Loucy (cell line): ENCODE data around the gene RDH8.

ENCODE experiments used
- EZH2phosphoT487 ChIP-seq: fragments of 200-600 bp; IDR thresholded peaks from 2 replicates; pipeline ENCODE4 v1.6.1; 2018; ENCODE audit warnings: antibody characterized with exemption, mild to moderate bottlenecking, moderate library complexity, borderline replicate concordance
- TF ChIP-seq, protein P1 (sequence below): fragments of 200-600 bp; sonication (generic); conservative IDR thresholded peaks from 2 replicates; pipeline ENCODE4 v1.5.1; 2014; ENCODE audit warnings: mild to moderate bottlenecking, antibody characterized with exemption, low read length

DNA sequence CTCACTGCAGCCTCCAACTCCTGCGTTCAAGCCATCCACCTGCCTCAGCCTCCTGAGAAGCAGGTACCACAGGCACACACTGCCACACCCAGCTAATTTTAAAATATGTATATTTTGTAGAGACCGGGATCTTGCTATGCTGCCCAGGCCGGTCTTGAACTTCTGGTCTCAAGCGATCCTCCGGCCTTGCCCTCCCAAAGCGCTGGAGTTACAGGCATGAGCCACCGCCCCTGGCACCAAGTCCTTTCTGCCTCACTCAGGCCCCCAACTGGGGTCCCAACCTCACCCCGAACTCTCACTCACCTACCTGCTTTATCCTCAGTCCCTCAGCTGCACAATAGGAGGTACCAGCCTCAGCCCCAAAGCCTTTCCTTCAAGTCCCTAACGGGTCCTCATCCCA, 2.3 kb upstream of the RDH8 start:
- TF ChIP-seq, protein P1, sequence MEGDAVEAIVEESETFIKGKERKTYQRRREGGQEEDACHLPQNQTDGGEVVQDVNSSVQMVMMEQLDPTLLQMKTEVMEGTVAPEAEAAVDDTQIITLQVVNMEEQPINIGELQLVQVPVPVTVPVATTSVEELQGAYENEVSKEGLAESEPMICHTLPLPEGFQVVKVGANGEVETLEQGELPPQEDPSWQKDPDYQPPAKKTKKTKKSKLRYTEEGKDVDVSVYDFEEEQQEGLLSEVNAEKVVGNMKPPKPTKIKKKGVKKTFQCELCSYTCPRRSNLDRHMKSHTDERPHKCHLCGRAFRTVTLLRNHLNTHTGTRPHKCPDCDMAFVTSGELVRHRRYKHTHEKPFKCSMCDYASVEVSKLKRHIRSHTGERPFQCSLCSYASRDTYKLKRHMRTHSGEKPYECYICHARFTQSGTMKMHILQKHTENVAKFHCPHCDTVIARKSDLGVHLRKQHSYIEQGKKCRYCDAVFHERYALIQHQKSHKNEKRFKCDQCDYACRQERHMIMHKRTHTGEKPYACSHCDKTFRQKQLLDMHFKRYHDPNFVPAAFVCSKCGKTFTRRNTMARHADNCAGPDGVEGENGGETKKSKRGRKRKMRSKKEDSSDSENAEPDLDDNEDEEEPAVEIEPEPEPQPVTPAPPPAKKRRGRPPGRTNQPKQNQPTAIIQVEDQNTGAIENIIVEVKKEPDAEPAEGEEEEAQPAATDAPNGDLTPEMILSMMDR = no peak
- no peak for TF ChIP-seq EZH2phosphoT487
